HG03159 (cell line): ENCODE results near the gene ITSN1.
A peak's percentile ranks its signal among the peaks of the same experiment; 100 is the strongest.

ENCODE experiments used
- ATAC-seq: cut with Tn5 transposase; IDR thresholded peaks from one replicate; pipeline ENCODE4 v1.9.1; 2021; ENCODE audit warnings: mild to moderate bottlenecking, moderate library complexity; ENCODE audit not compliant: unreplicated experiment

ITSN1 gene

DNA sequence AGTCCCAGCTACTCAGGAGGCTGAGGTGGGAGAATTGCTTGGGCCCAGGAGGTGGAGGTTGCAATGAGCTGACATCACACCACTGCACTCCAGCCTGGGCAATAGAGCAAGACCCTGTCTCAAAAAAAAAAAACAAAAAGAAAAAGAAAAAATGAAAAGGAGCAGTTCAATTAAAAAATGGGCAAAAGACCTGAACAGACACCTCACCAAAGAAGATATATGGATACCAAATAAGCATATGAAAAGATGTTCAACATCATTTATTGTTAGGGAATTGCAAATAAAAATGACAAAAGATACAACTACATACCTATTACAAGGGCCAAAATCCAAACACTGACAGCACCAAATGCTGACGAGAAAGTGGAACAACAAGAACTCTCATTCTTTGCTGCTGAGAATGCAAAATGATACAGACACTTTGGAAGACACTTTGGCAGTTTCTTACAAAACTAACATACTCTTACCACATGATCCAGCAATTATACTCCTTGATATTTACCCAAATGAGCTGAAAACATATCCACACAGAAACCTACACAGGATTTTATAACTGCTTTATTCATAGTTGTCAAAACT is 302.0 kb downstream of the ITSN1 start:
- no peak for ATAC-seq

DNA sequence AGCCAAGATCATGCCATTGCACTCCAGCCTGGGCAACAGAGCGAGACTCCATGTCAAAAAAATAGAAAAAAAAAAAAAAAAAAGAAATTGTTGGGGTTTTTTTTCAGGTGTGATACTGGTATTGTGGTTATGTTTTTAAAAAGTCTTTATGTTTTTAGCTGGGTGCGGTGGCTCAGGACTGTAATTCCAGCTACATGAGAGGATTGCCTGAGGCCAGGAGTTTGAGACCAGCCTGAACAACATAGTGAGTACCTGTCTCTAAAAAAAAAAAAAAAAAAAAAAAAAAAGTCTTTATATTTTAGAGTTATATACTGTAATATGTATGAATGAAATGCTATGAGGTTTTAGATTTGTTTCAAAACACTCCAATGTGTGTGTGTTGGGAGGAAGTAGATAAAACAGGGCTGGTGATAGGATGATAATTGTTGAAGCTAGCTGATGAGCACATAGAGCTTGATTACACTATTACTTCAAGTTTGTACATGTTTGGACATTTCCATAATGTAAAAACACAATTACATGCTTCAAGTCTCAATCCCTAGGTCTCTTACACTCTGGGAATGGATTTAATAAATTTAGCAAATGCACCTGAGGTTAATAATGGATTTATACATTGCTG is 303.5 kb downstream of the ITSN1 start:
- ATAC-seq = no peak

DNA sequence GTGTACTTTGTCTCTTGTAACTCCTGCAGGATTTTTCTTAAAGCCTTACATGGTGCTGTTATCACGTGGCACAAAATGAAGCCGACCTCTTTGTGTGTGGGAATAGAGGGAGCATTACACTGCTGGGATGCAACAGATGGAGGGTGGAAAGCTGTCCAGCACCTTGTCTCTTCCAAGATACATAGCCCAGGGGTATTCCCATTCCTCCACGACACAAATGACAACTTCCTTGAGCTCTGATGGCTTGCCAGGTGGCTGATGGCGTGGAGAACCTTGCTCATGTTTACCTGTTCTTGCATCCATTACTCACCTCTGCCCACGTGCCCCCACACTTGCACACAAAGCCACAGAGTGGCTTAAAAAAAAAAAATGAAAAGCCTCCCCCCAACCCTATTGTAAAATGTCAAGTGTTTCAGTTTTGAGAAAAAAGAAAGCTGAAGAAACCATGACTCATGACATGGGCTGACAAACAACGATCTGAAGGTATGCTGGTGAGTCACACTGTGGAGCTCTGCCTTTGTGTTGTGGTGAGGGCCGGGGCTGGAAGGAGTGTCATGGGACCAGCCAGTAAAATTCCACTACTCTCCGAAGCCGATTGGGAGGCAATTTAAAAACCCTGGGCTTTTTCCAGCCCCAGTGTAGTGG is 305.3 kb downstream of the ITSN1 start:
- ATAC-seq = peak; percentile 55

DNA sequence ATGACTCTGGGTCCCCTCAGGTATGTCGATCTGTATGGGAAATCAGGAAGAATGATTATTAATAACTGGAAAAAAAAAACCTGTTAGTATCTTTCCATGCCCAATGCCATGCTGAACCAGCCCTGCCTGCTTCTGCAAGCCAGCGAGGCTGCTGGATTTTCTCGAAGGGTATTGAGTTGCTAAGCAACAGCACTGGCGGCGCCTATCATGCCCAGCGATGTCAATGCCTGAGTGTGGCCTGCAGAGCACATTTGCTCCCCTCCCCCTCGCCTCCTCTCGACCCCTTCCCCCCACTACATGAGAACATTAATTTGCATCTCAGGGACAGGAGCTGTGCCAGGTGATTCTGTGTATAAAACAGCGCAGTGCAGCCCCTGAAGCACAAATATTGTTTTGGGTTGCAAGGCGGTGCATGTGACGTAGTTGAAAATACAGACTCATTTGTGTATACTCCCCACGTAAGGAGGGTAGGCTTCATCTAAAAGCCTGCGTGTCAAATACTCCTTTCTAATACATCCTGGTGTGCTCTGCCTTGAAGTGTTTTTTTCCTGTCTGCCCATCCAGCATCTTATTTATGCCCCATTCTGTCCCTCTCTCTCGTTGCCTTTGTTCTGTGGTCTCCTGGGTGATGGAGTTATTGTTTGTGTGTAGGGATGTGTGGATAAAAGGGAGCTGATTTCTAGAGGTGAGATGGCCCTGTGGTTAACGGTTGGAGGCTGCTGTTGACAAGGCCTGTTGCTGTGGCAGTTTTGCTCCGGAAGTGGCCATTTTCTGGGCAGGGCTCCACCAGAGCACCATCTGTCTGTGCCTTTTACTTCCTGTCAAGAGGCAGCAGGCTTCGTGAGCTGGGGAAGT is 306.0 kb downstream of the ITSN1 start:
- peak; percentile 65 for ATAC-seq

DNA sequence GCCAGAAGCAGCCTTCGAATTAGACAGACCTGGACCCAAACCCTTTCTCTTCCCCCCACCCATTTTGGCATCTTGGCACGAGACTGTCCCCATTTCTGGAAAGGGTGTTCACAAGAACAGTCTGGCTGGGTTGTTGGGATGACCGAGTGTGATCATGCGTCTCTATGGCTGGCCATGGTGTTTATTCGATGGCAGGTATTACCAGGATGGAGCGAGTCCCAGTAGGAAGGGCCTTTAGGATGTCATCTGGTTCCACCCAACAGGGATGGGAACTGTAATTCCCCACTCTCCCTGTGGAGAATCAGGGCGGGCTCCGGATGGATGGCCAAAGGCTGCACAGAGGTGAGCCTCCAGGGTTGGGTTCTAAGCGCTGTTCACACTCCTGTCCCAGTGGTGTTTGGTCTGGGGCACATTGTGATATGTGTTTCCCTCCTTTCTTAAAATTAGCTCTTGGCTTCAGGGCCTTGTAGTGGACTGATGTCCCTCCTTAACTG is 306.7 kb downstream of the ITSN1 start:
- no peak for ATAC-seq
